ENCODE results near the gene EFCAB5.
"Not testable (repeated sequence)": the region's sequence is repeated elsewhere in the genome, so short reads cannot be mapped to it uniquely, and the experiment has no call there.

EFCAB5 gene

DNA sequence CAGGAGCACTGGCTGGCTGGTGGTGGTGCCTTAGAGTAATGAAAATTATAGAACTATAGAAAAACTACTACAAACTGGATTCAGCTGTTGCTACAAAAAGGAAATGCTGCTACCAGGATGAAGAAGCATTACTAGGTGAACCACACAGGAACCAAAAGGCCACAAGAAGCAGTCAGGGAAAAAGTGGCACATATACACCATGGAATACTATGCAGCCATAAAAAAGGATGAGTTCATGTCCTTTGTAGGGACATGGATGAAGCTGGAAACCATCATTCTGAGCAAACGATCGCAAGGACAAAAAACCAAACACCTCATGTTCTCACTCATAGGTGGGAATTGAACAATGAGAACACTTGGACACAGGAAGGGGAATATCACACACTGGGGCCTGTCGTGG, 5.5 kb upstream of the EFCAB5 start:
- DNase-seq (ENCODE audit: low read depth) = not testable (repeated sequence)

DNA sequence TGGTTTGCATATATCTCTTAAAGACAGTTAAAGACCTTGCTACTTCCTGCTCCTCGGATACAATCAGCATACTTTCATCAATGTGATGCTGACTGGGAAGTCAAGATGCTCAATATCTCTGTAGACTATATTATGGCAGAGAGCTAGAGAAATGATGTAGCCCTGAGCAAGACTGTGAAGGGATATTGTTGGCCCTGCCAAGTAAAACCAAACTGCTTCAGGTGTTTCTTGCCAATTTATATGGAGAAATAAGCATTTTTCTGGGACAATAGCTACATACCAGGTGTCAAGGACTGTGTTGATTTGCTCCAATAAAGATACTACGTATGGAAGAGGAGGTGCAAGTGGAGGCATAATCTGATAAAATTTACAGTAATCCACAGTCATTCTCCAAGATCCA, 4.7 kb upstream of the EFCAB5 start:
- DNase-seq (ENCODE audit: low read depth) = no peak

- DNase-seq (ENCODE audit: low read depth) = no peak
Measured at GRCh38 chr17:29945281-29945680, 3.8 kb downstream of the EFCAB5 start.

DNA sequence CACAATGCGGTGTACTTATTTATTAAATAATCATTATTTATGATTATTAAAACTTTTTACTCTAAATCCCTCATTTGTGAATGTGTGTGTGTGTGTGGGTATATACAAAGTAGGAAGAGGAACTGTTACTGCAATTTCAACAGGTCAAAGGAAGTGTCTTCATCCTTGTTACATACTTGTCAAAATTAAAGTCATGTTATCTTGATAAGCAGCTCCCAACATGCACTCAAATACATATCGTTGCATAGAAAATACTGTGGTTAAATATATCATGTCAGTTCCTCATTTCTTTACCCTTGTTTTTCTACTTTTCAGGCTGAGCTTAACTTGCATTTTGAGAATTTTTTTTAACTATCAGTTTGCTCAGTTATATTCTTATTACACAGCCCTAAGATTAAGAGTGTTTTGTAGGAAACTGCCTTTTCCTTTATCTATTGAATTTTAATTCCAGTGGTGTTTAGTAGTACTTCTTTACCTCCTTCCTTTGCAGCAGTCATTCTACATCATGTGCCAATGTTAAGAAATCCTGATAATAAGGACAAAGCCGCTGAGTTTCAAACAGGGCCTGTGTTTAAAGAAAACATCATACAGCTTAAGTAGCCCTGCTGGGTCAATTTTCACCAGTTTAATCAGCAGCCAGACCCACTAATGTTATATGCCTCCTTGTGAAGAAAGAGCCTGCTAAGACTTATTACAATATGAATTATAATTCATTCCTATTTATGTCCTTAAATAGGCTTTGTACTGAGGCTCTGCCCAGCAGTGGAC, 7.2 kb downstream of the EFCAB5 start:
- no peak for DNase-seq (ENCODE audit: low read depth)

DNA sequence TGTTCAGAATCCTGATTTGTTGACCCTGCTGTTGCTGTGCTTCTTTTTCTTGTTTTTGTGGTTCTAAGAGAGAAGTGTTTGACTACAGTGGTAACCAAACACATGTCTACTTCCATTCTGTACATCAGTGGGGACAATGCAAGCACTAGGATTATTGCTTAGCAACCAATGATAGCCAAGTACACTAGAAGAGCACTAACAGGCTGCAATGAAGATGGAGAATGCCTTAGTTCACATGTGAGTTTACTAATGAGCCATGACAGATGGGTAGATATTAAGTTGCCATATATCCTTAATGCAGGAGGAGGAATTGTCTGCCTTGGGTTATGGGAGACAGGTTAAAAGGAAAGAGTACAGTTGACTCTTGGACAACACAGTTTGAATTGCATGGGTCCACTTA, 8.3 kb downstream of the EFCAB5 start:
- DNase-seq (ENCODE audit: low read depth) = no peak

DNA sequence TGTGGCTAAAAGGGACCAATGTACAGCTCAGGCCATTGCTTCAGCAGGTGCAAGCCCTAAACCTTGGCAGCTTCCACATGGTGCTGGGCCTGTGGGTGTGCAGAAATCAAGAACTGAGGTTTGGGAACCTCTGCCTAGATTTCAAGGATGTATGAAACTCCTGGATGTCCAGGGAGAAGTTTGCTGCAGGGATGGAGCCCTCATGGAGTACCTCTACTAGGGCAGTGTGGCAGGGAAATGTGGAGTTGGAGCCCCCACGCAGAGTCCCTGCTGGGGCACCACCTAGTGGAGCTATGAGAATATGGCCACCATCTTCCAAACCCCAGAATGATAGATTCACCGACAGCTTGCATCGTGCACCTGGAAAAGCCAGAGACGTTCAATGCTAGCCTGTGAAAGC, 13.0 kb downstream of the EFCAB5 start:
- no peak for DNase-seq (ENCODE audit: low read depth)

DNA sequence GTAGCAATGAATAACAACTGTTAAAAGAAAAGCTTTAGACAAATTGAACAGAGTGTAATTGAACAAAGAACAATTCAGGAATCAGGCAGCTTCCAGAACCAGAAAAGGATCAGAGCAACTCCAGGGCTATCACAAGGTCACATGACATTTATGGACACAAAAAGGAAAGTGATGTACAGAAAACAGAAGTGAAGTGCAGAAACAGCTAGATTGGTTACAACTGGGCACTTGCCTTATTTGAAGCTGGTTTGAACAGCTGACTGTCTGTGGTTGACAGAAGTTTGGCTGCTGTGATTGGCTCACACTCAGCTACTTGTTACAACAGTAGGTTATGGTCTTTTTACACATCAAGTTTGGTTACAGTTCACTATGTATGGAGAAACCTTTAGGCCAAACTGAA, 14.8 kb downstream of the EFCAB5 start:
- DNase-seq (ENCODE audit: low read depth) = no peak

DNA sequence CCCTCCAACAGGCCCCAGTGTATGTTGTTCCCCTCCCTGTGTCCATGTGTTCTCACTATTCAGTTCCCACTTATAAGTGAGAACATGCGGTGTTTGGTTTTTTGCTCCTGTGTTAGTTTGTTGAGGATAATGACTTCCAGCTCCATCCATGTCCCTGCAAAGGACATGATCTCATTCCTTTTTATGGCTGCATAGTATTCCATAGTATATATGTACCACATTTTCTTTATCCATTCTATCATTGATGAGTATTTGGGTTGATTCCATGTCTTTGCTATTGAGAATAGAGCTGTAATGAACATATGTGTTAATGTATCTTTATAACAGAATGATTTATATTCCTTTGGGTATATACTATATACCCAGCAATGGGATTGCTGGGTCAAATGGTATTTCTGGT, 16.1 kb downstream of the EFCAB5 start:
- not testable (repeated sequence) for DNase-seq (ENCODE audit: low read depth)

GRCh38 chr17:29958947-29959657, 17.7 kb downstream of the EFCAB5 start:
- DNase-seq (ENCODE audit: low read depth) = no peak

GRCh38 chr17:29959658-29960337, 18.4 kb downstream of the EFCAB5 start:
- DNase-seq (ENCODE audit: low read depth) = no peak

DNA sequence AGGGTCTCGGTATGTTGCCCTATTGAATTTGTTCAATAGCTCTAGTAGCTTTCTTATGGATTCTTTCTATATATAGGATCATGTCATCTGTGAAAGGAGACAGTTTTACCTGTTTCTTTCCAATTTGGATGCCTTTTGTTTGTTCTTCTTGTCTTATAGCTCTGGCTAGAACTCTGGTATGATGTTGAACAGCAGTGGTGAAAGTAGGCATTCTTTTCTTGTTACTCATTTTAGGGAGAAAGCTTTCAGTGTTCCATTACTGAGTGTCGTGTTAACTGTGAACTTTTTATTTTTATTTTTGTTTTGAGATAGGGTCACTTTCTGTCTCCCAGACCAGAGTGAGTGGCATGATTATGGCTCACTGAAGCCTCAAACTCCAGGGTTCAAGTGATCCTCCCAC, 21.2 kb downstream of the EFCAB5 start:
- no peak for DNase-seq (ENCODE audit: low read depth)

GRCh38 chr17:29968271-29968670, 26.8 kb downstream of the EFCAB5 start:
- no peak for DNase-seq (ENCODE audit: low read depth)

DNA sequence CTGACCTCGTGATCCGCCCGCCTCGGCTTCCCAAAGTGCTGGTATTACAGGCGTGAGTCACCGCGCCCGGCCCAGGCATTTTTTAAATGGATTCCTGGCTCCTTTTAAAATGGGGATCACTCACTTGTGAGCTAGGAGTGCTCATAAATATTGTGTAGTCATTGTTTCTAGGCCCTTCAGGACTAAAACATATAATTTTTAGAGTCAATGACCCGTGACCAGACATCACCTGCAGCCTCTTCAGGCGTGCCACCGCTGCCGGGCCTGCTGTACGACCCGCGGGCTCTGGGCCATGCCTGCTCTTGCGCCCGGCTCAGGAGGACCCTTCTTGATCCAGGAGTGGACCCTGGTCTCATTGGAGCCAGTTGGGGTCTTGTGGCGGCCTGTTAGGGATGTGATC, 30.8 kb downstream of the EFCAB5 start:
- no peak for DNase-seq (ENCODE audit: low read depth)

- no peak for DNase-seq (ENCODE audit: low read depth)
Measured at GRCh38 chr17:29973005-29973404, 31.6 kb downstream of the EFCAB5 start.

- DNase-seq (ENCODE audit: low read depth) = no peak
Measured at GRCh38 chr17:29977836-29978235, 36.4 kb downstream of the EFCAB5 start.

DNA sequence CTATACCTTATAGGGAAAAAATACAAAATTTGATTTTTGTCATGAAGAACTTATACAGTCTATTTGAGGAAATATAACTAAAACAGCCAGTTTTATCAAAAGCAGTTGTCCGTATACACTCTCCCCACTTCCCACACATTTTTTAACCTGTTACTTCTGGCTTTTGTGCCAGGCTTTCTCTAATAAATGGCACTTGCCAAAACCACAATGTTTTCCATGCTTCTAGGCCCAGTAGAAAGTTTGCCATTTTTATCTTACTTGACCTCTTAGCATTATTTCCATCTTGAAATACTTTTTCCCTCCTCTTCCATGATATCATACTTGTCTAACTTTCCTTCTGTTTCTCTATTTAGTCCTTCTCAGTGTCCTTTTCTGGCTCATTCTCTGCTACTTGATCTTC, 38.8 kb downstream of the EFCAB5 start:
- DNase-seq (ENCODE audit: low read depth) = no peak

DNA sequence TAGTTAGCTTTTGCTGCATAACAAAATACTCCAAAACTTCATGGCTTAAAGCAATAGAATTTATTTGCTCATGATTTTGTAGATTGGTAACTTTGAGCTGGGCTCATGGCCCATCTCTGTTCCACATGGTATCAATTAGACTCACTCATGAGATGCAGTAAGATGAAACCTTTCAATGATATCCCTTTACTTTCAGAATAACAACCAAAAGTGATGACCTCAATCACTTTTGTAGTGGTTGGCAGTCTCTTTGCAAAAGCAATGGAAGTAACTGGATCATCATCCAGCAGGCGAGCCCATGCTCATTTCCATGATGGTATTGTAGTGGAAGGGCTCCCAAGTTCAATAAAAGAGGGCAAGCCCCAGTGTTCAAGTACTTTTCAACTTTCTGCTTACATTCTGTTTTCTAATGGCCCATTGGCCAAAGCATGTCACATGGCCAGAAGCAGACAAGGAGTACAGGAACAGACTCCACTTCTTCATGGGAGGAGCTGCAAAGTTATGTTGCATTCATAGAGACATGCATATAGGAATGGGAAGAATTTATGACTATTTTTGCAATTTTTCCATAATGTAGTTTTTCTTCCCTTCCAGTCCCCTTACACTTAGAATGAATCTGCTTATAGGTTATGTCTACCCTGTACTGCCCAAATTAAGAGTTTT, 41.7 kb downstream of the EFCAB5 start:
- no peak for DNase-seq (ENCODE audit: low read depth)

GRCh38 chr17:29996458-29996857, 55.0 kb downstream of the EFCAB5 start:
- DNase-seq (ENCODE audit: low read depth) = no peak

DNA sequence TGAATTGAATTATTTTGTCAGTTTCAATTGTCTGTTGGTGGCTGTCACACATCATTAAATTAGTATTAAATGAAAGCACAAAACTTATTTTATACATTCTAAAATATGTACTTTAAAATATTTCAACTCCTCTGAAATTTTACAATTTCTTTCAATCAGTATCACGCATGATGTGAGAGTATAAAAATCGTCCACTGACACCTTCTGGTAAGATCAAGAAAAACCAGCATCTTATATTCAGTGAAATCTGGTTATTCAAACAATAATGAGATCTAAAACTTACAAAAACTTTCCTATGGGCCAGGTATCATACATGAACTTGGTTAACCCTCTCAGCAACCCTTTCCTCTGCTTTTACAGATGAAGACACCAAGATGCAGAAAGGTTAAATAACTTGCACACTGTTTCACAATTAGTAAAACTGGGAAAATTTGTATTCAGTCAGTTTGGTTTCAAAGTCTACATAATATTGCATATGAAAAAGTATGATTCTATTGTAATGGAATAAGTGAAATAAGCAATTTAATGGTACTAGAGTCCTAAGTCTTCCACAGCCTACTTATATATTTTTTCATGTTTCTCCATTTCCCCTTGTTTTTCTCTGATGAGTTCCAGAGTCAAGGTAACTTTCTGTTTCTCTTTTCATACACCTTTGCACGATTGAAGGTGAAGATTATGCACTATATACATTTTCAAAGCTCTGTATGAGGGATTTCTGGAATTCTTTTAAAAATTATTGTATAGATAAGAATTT, 58.7 kb downstream of the EFCAB5 start:
- DNase-seq (ENCODE audit: low read depth) = no peak

DNA sequence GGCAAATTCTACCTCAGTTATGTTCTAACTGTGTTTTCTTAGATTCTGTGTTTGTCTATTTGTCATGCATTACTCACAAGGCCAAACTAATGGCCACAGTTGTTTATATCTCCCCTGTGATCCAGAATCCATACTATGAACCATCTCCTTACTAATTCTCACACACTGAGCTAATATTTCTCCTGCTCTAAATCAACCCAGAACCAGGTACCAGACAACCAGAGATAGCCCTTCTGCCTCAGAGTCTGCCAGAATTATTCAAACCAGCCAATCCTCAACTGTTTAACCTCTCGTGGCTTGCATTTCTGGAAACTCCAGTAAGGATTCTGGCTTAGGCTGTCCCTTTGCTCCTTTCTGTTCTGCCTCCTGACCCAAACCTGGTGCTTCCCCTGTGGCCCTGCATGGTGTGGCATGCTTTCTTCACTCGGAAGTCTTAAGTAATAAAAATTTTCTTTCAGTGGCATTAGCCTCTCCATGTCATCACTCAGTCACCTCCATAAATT, 59.4 kb downstream of the EFCAB5 start:
- DNase-seq (ENCODE audit: low read depth) = no peak

GRCh38 chr17:30002088-30002487, 60.7 kb downstream of the EFCAB5 start:
- DNase-seq (ENCODE audit: low read depth) = no peak
